Esophagus muscularis mucosa (tissue), 4 donors: ENCODE data around the gene PSMB3. TPM values are rescaled to one million over a fixed set of nuclear protein-coding genes. Genes with fewer than 3 reads are reported as not detected.

Experiments
- DNase-seq: peaks from one replicate; pipeline ENCODE4 v3.0.0-alpha.2; 2017; ENCODE audit errors: extremely low spot score
- H3K27ac ChIP-seq, 4 donors: fragments of 200-600 bp; sonication (generic); replicated peaks in 1 of 4; 1 replicate in 3 of 4; 2 replicates in 1 of 4; pipeline ENCODE4 v1.5.1; 2016 to 2019; ENCODE audit warnings: mild to moderate bottlenecking in 1 of 4
- H3K27me3 ChIP-seq, 4 donors: fragments of 200-600 bp; sonication (generic); one replicate each; pipeline versions ENCODE4 v1.5.1 to v1.6.0; 2016 to 2019
- H3K36me3 ChIP-seq, 4 donors: fragments of 200-600 bp; sonication (generic); one replicate each; pipeline ENCODE4 v1.5.1; 2016 to 2019
- H3K4me1 ChIP-seq, 4 donors: fragments of 200-600 bp; sonication (generic); one replicate each; pipeline ENCODE4 v1.5.1; 2016 to 2019
- H3K4me3 ChIP-seq, 4 donors: fragments of 200-600 bp; sonication (generic); 1 replicate in 2 of 4; 2 replicates in 2 of 4; pipeline ENCODE4 v1.5.1; 2016 to 2019; ENCODE audit warnings: mild to moderate bottlenecking in 4 of 4, moderate library complexity in 1 of 4
- H3K9me3 ChIP-seq, 4 donors: fragments of 200-600 bp; sonication (generic); 1 replicate in 3 of 4; 2 replicates in 1 of 4; pipeline ENCODE4 v1.5.1; 2016 to 2019
- CTCF ChIP-seq, 3 experiments: fragments of 200-600 bp in 2 of 3; fragments of 450-650 bp in 1 of 3; sonication (generic) in 2 of 3; IDR thresholded peaks; one replicate each; pipeline ENCODE4 v1.5.1; 2017 to 2019; ENCODE audit warnings: antibody characterized with exemption in 3 of 3, mild to moderate bottlenecking in 2 of 3, moderate library complexity in 1 of 3
- EP300 ChIP-seq: sonication (generic); formaldehyde crosslinking; IDR thresholded peaks from one replicate; pipeline ENCODE4 v1.6.1; 2017; ENCODE audit warnings: antibody characterized with exemption
- POLR2A ChIP-seq: fragments of 450-650 bp; IDR thresholded peaks from one replicate; pipeline ENCODE4 v1.6.1; 2017; ENCODE audit warnings: antibody characterized with exemption, moderate library complexity, mild to moderate bottlenecking, low read depth
- POLR2AphosphoS5 ChIP-seq, 2 donors: sonication (generic); formaldehyde crosslinking; IDR thresholded peaks; one replicate each; pipeline ENCODE4 v1.6.1; 2017; ENCODE audit warnings: antibody characterized with exemption in 2 of 2
- WGBS: methylation state at CpG from one replicate; pipeline ENCODE4 v1.1.5; 2018; 5-methylcytosine and 5-hydroxymethylcytosine counted together
- intact Hi-C: fragments of 100-400 bp; cut with DNase I; formaldehyde crosslinking; loops from one replicate; pipeline ENCODE4 v1.15.1; 2023
- total RNA-seq, 4 donors: library from RNA; depleted of rRNA; stranded (reverse); fragments of >200 nt; gene quantifications; one replicate each; pipeline versions ENCODE4 v1.1.0 to v1.2.1, GENCODE V29; 2016

The PSMB3 gene
- total RNA-seq, 4 donors from 2014 or later = 122 to 158 (median 137) TPM

- no peak overlapping the region for H3K27ac ChIP-seq
- no peak overlapping the region for H3K4me3 ChIP-seq
- 96% methylated on average over 5 of the region's 5 CpGs for WGBS
- intact Hi-C loops = no loop called here
- peaks cover 34 to 52% (median 48%) of the 10 kb centered on the region in 4 donors for H3K4me1 ChIP-seq
- H3K27me3 ChIP-seq = no peaks in the 10 kb centered on the region
- H3K9me3 ChIP-seq = no peaks in the 10 kb centered on the region
- DNase-seq = no peak
- H3K36me3 ChIP-seq = peaks cover 2 to 47% (median 31%) of the 10 kb centered on the region in 4 donors
- no peak for TF ChIP-seq POLR2A
- TF ChIP-seq EP300 = no peak
- no peak for TF ChIP-seq POLR2AphosphoS5 (IDR thresholded peaks at IDR 0.05)
- TF ChIP-seq CTCF (IDR thresholded peaks at IDR 0.05) = no peak
Measured at GRCh38 chr17:38727736-38728135, 24.8 kb upstream of the PSMB3 start.

GRCh38 chr17:38728290-38728831, 24.2 kb upstream of the PSMB3 start:
- no peaks in the 10 kb centered on the region for H3K27me3 ChIP-seq
- peak in 1 of 2 donors; percentile 17 for TF ChIP-seq POLR2AphosphoS5 (IDR thresholded peaks at IDR 0.05)
- TF ChIP-seq EP300 = no peak
- 82% methylated on average over 8 of the region's 8 CpGs for WGBS
- no peak overlapping the region for H3K4me3 ChIP-seq
- DNase-seq = no peak
- H3K27ac ChIP-seq = no peak overlapping the region
- H3K9me3 ChIP-seq = no peaks in the 10 kb centered on the region
- H3K4me1 ChIP-seq = peaks cover 40 to 58% (median 54%) of the 10 kb centered on the region in 4 donors
- intact Hi-C loops = no loop called here
- peaks cover 3 to 44% (median 33%) of the 10 kb centered on the region in 4 donors for H3K36me3 ChIP-seq

GRCh38 chr17:38729368-38729885, 23.1 kb upstream of the PSMB3 start:
- intact Hi-C loops = no loop called here
- Histone ChIP-seq H3K36me3 (peaks cover 10 to 46% (median 37%) of the 10 kb centered on the region in 4 donors), H3K4me1 (peaks cover 46 to 61% (median 58%) of the 10 kb centered on the region in 4 donors), H3K9me3 (no peaks in the 10 kb centered on the region), H3K27ac (peak overlapping the region; percentile 87 to 92 (median 88)), H3K4me3 (peak overlapping the region; percentile 74 to 93 (median 85)), H3K27me3 (no peaks in the 10 kb centered on the region)
- TF ChIP-seq POLR2AphosphoS5 (IDR thresholded peaks at IDR 0.05) (no peak), CTCF (IDR thresholded peaks at IDR 0.05) (no peak), POLR2A (no peak), EP300 (no peak)
- 21% methylated on average over 14 of the region's 14 CpGs for WGBS
- DNase-seq = no peak

GRCh38 chr17:38729886-38730525, 22.5 kb upstream of the PSMB3 start, which contains the start of gene CISD3:
Gene CISD3 (plus strand): TSS chr17:38730341. CDS start chr17:38730359, 18 bp downstream.
- H3K27ac ChIP-seq = peak within 1 kb of the TSS; percentile 87 to 92 (median 88)
- DNase-seq = no peak
- TF ChIP-seq EP300 (no peak), POLR2A (no peak), POLR2AphosphoS5 (IDR thresholded peaks at IDR 0.05) (peak in 1 of 2 donors; percentile 34), CTCF (IDR thresholded peaks at IDR 0.05) (peak; percentile 81 to 92 (median 90))

More at GRCh38 chr17:38729886-38730525, 22.5 kb upstream of the PSMB3 start, which contains the start of gene CISD3:
- Histone ChIP-seq H3K4me1 (peaks cover 46 to 61% (median 59%) of the 10 kb centered on the region in 4 donors), H3K27me3 (no peaks in the 10 kb centered on the region), H3K9me3 (no peaks in the 10 kb centered on the region), H3K4me3 (peak within 1 kb of the TSS; percentile 74 to 93 (median 85)), H3K36me3 (peaks cover 10 to 40% (median 34%) of the 10 kb centered on the region in 4 donors)
- intact Hi-C loops = loop anchor here (5.0 to 10.0 kb wide), 2 partner anchors 38 to 65 kb away; partner anchors contain the start of gene PIP4K2B
- 0% methylated on average over 24 of the region's 92 CpGs for WGBS
